Endothelial cell of umbilical vein (primary cell): ENCODE measurements around the gene PIK3AP1. TPM values are rescaled to one million over a fixed set of nuclear protein-coding genes. Genes with fewer than 3 reads are reported as not detected.
A peak's percentile ranks its signal among the peaks of the same experiment; 100 is the strongest.

Experiments
- BruUV-seq: library from RNA; stranded (reverse); fragments of 400-500 nt; replicated peaks from 2 replicates; lab custom pipeline; 2021; lab: Mats Ljungman, UMichigan
- CTCF ChIA-PET: fragments of 300-600, 350-600 bp; sonication (Branson Sonifier 250); formaldehyde crosslinking; loops from one replicate; lab custom pipeline; 2021; ENCODE audit warnings: antibody characterized with exemption, inconsistent platforms; lab: Charles Lee
- POLR2A ChIA-PET: fragments of 300-600, 350-600 bp; sonication (Branson Sonifier 250); formaldehyde crosslinking; loops from one replicate; lab custom pipeline; 2021; ENCODE audit warnings: antibody characterized with exemption, inconsistent platforms; lab: Charles Lee
- DNase-seq: peaks from one replicate; pipeline ENCODE4 v3.0.0-alpha.2; 2011; ENCODE audit warnings: low read depth, low spot score
- FAIRE-seq: peaks from 2 replicates; lab custom pipeline; 2011; peaks lifted over from hg19 to GRCh38; lab: Jason Lieb, UNC
- H2AFZ ChIP-seq: 2 replicates; pipeline ENCODE4 v1.6.0; 2012; ENCODE audit warnings: low read depth, low read length, control low read depth, inconsistent platforms
- H3K27ac ChIP-seq: 2 replicates; pipeline ENCODE4 v1.5.1; 2011; ENCODE audit warnings: low read depth, mild to moderate bottlenecking, control low read depth, low read length, moderate library complexity; ENCODE audit not compliant: insufficient read depth
- H3K27me3 ChIP-seq, 2 experiments: 2 replicates each; pipeline versions ENCODE4 v1.6.0 to v1.6.1; 2011; ENCODE audit warnings: low read length in 2 of 2, mixed read lengths in 1 of 2; ENCODE audit not compliant: control insufficient read depth in 2 of 2, insufficient read depth in 2 of 2
- H3K36me3 ChIP-seq, 2 experiments: 2 replicates in 1 of 2; 3 replicates in 1 of 2; pipeline ENCODE4 v1.5.1; 2011; ENCODE audit warnings: low read length in 2 of 2, mild to moderate bottlenecking in 1 of 2, moderate library complexity in 1 of 2; ENCODE audit not compliant: control insufficient read depth in 2 of 2, insufficient read depth in 2 of 2; ENCODE audit errors: extremely low read depth in 1 of 2
- H3K4me1 ChIP-seq: 3 replicates; pipeline ENCODE4 v1.5.1; 2011; ENCODE audit warnings: mild to moderate bottlenecking, low read length; ENCODE audit not compliant: control insufficient read depth, insufficient read depth; ENCODE audit errors: extremely low read depth
- H3K4me2 ChIP-seq: 2 replicates; pipeline ENCODE4 v1.6.1; 2011; ENCODE audit warnings: low read length, control low read depth, mixed read lengths; ENCODE audit not compliant: insufficient read depth
- H3K4me3 ChIP-seq, 3 experiments: fragments of 200-600 bp in 1 of 3; sonication (generic), shearing (Covaris generic) in 1 of 3; replicated peaks in 1 of 3; 2 replicates each; pipeline ENCODE4 v1.5.1; 2011 to 2016; ENCODE audit warnings: control low read depth in 3 of 3, low read length in 3 of 3, mild to moderate bottlenecking in 2 of 3, inconsistent platforms in 1 of 3, low read depth in 1 of 3, moderate library complexity in 1 of 3; ENCODE audit not compliant: insufficient read depth in 1 of 3
- H3K79me2 ChIP-seq: 2 replicates; pipeline ENCODE4 v1.6.0; 2012; ENCODE audit warnings: low read length, inconsistent platforms; ENCODE audit not compliant: control insufficient read depth, insufficient read depth
- H3K9ac ChIP-seq: replicated peaks from 2 replicates; pipeline ENCODE3; 2011; ENCODE audit warnings: low read length, control low read depth; ENCODE audit not compliant: insufficient read depth; ENCODE audit errors: extremely low read depth
- H3K9me1 ChIP-seq: replicated peaks from 3 replicates; pipeline ENCODE4 v1.6.0; 2011; ENCODE audit warnings: mild to moderate bottlenecking, low read length; ENCODE audit not compliant: control insufficient read depth, insufficient read depth; ENCODE audit errors: extremely low read depth
- H3K9me3 ChIP-seq: replicated peaks from 2 replicates; pipeline ENCODE4 v1.5.1; 2012; ENCODE audit warnings: low read length, inconsistent platforms; ENCODE audit not compliant: control insufficient read depth, insufficient read depth
- H4K20me1 ChIP-seq: replicated peaks from 2 replicates; pipeline ENCODE3; 2011; ENCODE audit warnings: mild to moderate bottlenecking, low read length; ENCODE audit not compliant: control insufficient read depth, insufficient read depth; ENCODE audit errors: extremely low read depth
- CTCF ChIP-seq, 2 donors: IDR thresholded peaks; 1 replicate in 1 of 2; 2 replicates in 1 of 2; pipeline ENCODE4 v1.5.1; 2011; ENCODE audit warnings: low read length in 2 of 2, mild to moderate bottlenecking in 2 of 2, moderate library complexity in 2 of 2, control low read depth in 1 of 2, inconsistent platforms in 1 of 2, low read depth in 1 of 2; ENCODE audit not compliant: insufficient read depth in 1 of 2; ENCODE audit errors: extremely low read depth in 1 of 2
- EZH2 ChIP-seq: IDR thresholded peaks from 2 replicates; pipeline ENCODE4 v1.6.1; 2012; ENCODE audit warnings: borderline replicate concordance, low read depth, mild to moderate bottlenecking, moderate library complexity, low read length, inconsistent platforms; ENCODE audit not compliant: severe bottlenecking
- FOS ChIP-seq: IDR thresholded peaks from 2 replicates; pipeline ENCODE4 v1.6.1; 2011; ENCODE audit warnings: mild to moderate bottlenecking, low read length, moderate library complexity, borderline replicate concordance; ENCODE audit not compliant: insufficient read depth
- GATA2 ChIP-seq: IDR thresholded peaks from 2 replicates; pipeline ENCODE4 v1.7.0; 2011; ENCODE audit warnings: low read depth, mild to moderate bottlenecking, moderate library complexity, mixed read lengths, low read length; ENCODE audit not compliant: insufficient read length, insufficient read depth
- JUN ChIP-seq: IDR thresholded peaks from 2 replicates; pipeline ENCODE4 v1.6.1; 2011; ENCODE audit warnings: borderline replicate concordance, low read depth; ENCODE audit not compliant: insufficient read length, insufficient read depth
- MAX ChIP-seq: IDR thresholded peaks from 2 replicates; pipeline ENCODE4 v1.6.1; 2011; ENCODE audit not compliant: insufficient read depth, insufficient read length
- MYC ChIP-seq: IDR thresholded peaks from one replicate; pipeline ENCODE4 v1.6.1; 2011; ENCODE audit warnings: mild to moderate bottlenecking, low read depth, low read length
- POLR2A ChIP-seq: IDR thresholded peaks from 2 replicates; pipeline ENCODE4 v1.6.1; 2012; ENCODE audit warnings: low read depth, mild to moderate bottlenecking, control low read depth, low read length
- POLR2AphosphoS5 ChIP-seq: IDR thresholded peaks from 2 replicates; pipeline ENCODE4 v1.6.1; 2012; ENCODE audit warnings: low read depth, mild to moderate bottlenecking, control low read depth, low read length, moderate library complexity; ENCODE audit not compliant: insufficient read depth
- dilution Hi-C: fragments of 300-500 bp; cut with MboI; formaldehyde crosslinking; loops from one replicate; pipeline ENCODE4 v1.15.0; 2019; ENCODE audit warnings: low sequenced_read_pairs; ENCODE audit not compliant: extremely low pct_ligation_motif_present
- intact Hi-C: fragments of 100-400 bp; cut with micrococcal nuclease; formaldehyde crosslinking; loops from one replicate; pipeline ENCODE4 v1.10.0; 2022
- polyA plus RNA-seq, 4 experiments: library from polyadenylated mRNA; depleted of rRNA in 3 of 4; stranded (reverse) in 3 of 4; unstranded in 1 of 4; fragments of >200 nt; gene quantifications; 2 replicates each; pipeline versions ENCODE4 v1.2.1 to v1.2.3, GENCODE V29; 2011 to 2012; ENCODE audit warnings: missing spikeins in 1 of 4
- total RNA-seq: library from RNA; stranded (reverse); gene quantifications from 2 replicates; pipeline ENCODE4 v1.2.3, GENCODE V29; 2021

The PIK3AP1 gene
- total and polyA plus RNA-seq, 2 donors (not counting 3 experiments of a cell fraction or from before 2014, with no cell fraction given), result 0.04 TPM; not detected in 1

- peak; percentile 36 for DNase-seq
- H2AFZ ChIP-seq, result no peak overlapping the region
- BruUV-seq, result no TSS peak
- dilution Hi-C loops, result no loop called here
- ChIA-PET POLR2A (interaction anchor here (0.6 kb wide), 1 partner anchor 669 kb away, joined by 5 read pairs; no protein-coding TSS in a partner anchor), CTCF (interaction anchor here (1.3 to 1.5 kb wide), 2 partner anchors 9 to 411 kb away, joined by 3 read pairs; no protein-coding TSS in a partner anchor)
- H3K9me3 ChIP-seq, result no peaks in the 10 kb centered on the region
- FAIRE-seq, result peak; percentile 82
- no peaks in the 10 kb centered on the region for H3K36me3 ChIP-seq
- H3K4me2 ChIP-seq, result no peak overlapping the region
- H3K4me3 ChIP-seq, result no peak overlapping the region
- TF ChIP-seq FOS (peak; percentile 53), JUN (peak; percentile 16), GATA2 (no peak)
- H3K27ac ChIP-seq, result no peak overlapping the region
- no peaks in the 10 kb centered on the region for H3K4me1 ChIP-seq
- intact Hi-C loops, result no loop called here
- H3K9ac ChIP-seq, result no peak overlapping the region
- no peaks in the 10 kb centered on the region for H3K79me2 ChIP-seq
- H3K9me1 ChIP-seq, result no peaks in the 10 kb centered on the region
- no peaks in the 10 kb centered on the region for H4K20me1 ChIP-seq
- peaks cover 0 to 3% of the 10 kb centered on the region in 2 experiments for H3K27me3 ChIP-seq
Observed at GRCh38 chr10:96614515-96614914, 105.8 kb downstream of the PIK3AP1 start.

GRCh38 chr10:96613576-96613975, 106.7 kb downstream of the PIK3AP1 start:
- H3K27me3 ChIP-seq, result peaks cover 3 to 5% of the 10 kb centered on the region in 2 experiments
- no peaks in the 10 kb centered on the region for H4K20me1 ChIP-seq
- no peak overlapping the region for H2AFZ ChIP-seq
- no peak overlapping the region for H3K9ac ChIP-seq
- POLR2A ChIA-PET, result no interaction called here
- no peaks in the 10 kb centered on the region for H3K36me3 ChIP-seq
- no peaks in the 10 kb centered on the region for H3K9me3 ChIP-seq
- H3K79me2 ChIP-seq, result no peaks in the 10 kb centered on the region
- no peak for DNase-seq
- no peaks in the 10 kb centered on the region for H3K4me1 ChIP-seq
- intact Hi-C loops, result no loop called here
- no peak overlapping the region for H3K4me2 ChIP-seq
- no peak overlapping the region for H3K27ac ChIP-seq
- dilution Hi-C loops, result no loop called here
- FAIRE-seq, result no peak
- H3K4me3 ChIP-seq, result no peak overlapping the region
- no TSS peak for BruUV-seq
- CTCF ChIA-PET, result interaction anchor here (1.1 to 1.3 kb wide), 2 partner anchors 13 to 412 kb away, joined by 3 read pairs; no protein-coding TSS in a partner anchor
- no peaks in the 10 kb centered on the region for H3K9me1 ChIP-seq
- no peak for TF ChIP-seq MYC
- TF ChIP-seq MAX, result no peak
- no peak for TF ChIP-seq FOS
- no peak for TF ChIP-seq EZH2
- TF ChIP-seq CTCF (IDR thresholded peaks at IDR 0.05; ENCODE audit: extremely low read depth in 1 of 2, insufficient read depth in 1 of 2, low read depth in 1 of 2, low read length in 2 of 2), result no peak
- TF ChIP-seq GATA2, result no peak
- TF ChIP-seq JUN, result no peak
- TF ChIP-seq POLR2A, result no peak
- TF ChIP-seq POLR2AphosphoS5, result no peak
